Naive thymus-derived CD4-positive, alpha-beta T cell (primary cell): ENCODE results near the gene SHISA7. TPM values are rescaled to one million over a fixed set of nuclear protein-coding genes. Genes with fewer than 3 reads are reported as not detected.

ENCODE experiments used
- ATAC-seq: fragments of 150-1000 bp; cut with Tn5 transposase; 2 replicates; pipeline ENCODE4 v1.10.0; 2021; ENCODE audit warnings: mild to moderate bottlenecking, moderate library complexity
- CTCF ChIA-PET: fragments of 350-600 bp; sonication (Branson Sonifier 250); formaldehyde crosslinking; loops from one replicate; lab custom pipeline; 2021; ENCODE audit warnings: antibody characterized with exemption; lab: Charles Lee
- POLR2A ChIA-PET: fragments of 350-600 bp; sonication (Branson Sonifier 250); formaldehyde crosslinking; loops from one replicate; lab custom pipeline; 2021; ENCODE audit warnings: antibody characterized with exemption, inconsistent platforms; lab: Charles Lee
- DNase-seq, 9 donors: peaks; one replicate each; pipeline versions ENCODE4 v3.0.0 to v3.0.0-alpha.2; 2020 to 2022; ENCODE audit warnings: mixed read lengths in 1 of 9
- H3K27ac ChIP-seq: one replicate; pipeline ENCODE4 v1.7.0; 2013; ENCODE audit warnings: mild to moderate bottlenecking, low read depth, low read length, moderate library complexity
- H3K27me3 ChIP-seq, 2 donors: one replicate each; pipeline ENCODE4 v1.7.0; 2013; ENCODE audit warnings: low read length in 2 of 2, mild to moderate bottlenecking in 2 of 2, moderate library complexity in 2 of 2; ENCODE audit not compliant: control insufficient read depth in 2 of 2, insufficient read depth in 2 of 2
- H3K36me3 ChIP-seq, 3 experiments: 1 replicate in 2 of 3; 2 replicates in 1 of 3; pipeline ENCODE4 v1.7.0; 2013; ENCODE audit warnings: low read length in 3 of 3, mild to moderate bottlenecking in 3 of 3, moderate library complexity in 1 of 3; ENCODE audit not compliant: insufficient read depth in 3 of 3, control insufficient read depth in 2 of 3
- H3K4me1 ChIP-seq, 2 donors: one replicate each; pipeline ENCODE4 v1.7.0; 2013; ENCODE audit warnings: low read length in 2 of 2, mild to moderate bottlenecking in 2 of 2, moderate library complexity in 1 of 2; ENCODE audit not compliant: control insufficient read depth in 2 of 2, insufficient read depth in 2 of 2
- H3K4me3 ChIP-seq: 2 replicates; pipeline ENCODE4 v1.7.0; 2013; ENCODE audit warnings: mild to moderate bottlenecking, low read length
- H3K9me3 ChIP-seq, 3 experiments: 1 replicate in 2 of 3; 2 replicates in 1 of 3; pipeline ENCODE4 v1.7.0; 2013; ENCODE audit warnings: low read length in 3 of 3; ENCODE audit not compliant: control insufficient read depth in 2 of 3
- H3K27ac Mint-ChIP-seq, 9 donors: one replicate each; pipeline ENCODE4 v1.8.0; 2020 to 2022; ENCODE audit warnings: mixed read lengths in 9 of 9, mild to moderate bottlenecking in 8 of 9, moderate library complexity in 5 of 9, inconsistent platforms in 2 of 9
- H3K27me3 Mint-ChIP-seq, 5 donors: one replicate each; pipeline ENCODE4 v1.8.0; 2021 to 2022; ENCODE audit warnings: mixed read lengths in 5 of 5, mild to moderate bottlenecking in 1 of 5
- H3K36me3 Mint-ChIP-seq, 5 donors: one replicate each; pipeline ENCODE4 v1.8.0; 2020 to 2022; ENCODE audit warnings: mixed read lengths in 5 of 5, mild to moderate bottlenecking in 3 of 5, inconsistent platforms in 1 of 5
- H3K4me1 Mint-ChIP-seq, 7 donors: one replicate each; pipeline ENCODE4 v1.8.0; 2020 to 2022; ENCODE audit warnings: mixed read lengths in 7 of 7, mild to moderate bottlenecking in 3 of 7, inconsistent platforms in 1 of 7
- H3K4me3 Mint-ChIP-seq, 10 donors: one replicate each; pipeline ENCODE4 v1.8.0; 2020 to 2022; ENCODE audit warnings: mild to moderate bottlenecking in 10 of 10, mixed read lengths in 10 of 10, moderate library complexity in 6 of 10, inconsistent platforms in 2 of 10
- H3K9me3 Mint-ChIP-seq, 11 donors: one replicate each; pipeline ENCODE4 v1.8.0; 2020 to 2022; ENCODE audit warnings: mixed read lengths in 11 of 11, mild to moderate bottlenecking in 4 of 11, inconsistent platforms in 1 of 11, moderate library complexity in 1 of 11
- intact Hi-C, 2 donors: fragments of 100-400 bp; cut with micrococcal nuclease; formaldehyde crosslinking; loops; one replicate each; pipeline ENCODE4 v1.15.1; 2023
- polyA plus RNA-seq, 2 donors: library from polyadenylated mRNA; unstranded; fragments of 300-500 nt; fragmentation: Illumina TruSeq; gene quantifications; one replicate each; pipeline ENCODE4 v1.2.3, GENCODE V29; 2021
- total RNA-seq, 6 experiments: library from RNA in 5 of 6; stranded (reverse) in 5 of 6; gene quantifications; 1 replicate in 5 of 6; 2 replicates in 1 of 6; pipeline ENCODE4 v1.2.3 and lab custom pipeline; 2021 to 2026

SHISA7 gene
- total and polyA plus RNA-seq, 7 experiments from 2014 or later = not detected

DNA sequence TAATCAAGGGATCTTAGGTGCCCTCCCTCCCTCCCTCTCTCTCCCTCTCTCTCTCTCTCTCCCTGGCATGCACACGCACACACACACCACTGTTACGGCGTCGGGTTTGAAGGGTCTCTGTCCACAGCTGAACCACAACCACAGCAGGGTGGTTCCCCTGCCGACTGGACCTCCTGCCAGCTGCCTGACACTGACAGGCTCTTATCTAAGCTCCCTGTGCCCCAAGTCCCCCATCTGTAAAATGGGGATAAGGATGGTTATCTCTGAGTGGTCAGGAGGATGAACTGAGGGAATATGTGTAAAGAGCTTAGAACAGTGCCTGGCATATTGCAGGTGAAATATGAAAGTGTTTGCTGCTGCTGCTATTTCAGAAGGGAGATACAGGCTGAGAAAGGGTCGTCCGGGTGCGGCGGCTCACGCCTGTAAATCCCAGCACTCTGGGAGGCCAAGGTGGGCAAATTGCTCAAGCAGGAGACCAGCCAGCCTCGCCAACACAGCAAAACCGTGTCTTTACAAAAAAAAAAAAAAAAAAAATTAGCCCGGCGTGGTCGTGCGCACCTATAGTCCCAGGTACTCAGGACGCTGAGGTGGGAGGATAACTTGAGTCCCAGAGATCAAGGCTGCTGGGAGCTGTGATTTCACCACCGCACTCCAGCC, 852 bp upstream of the SHISA7 start:
- Mint-ChIP-seq H3K4me1 (peaks cover 11 to 35% (median 26%) of the 10 kb centered on the region in 7 donors), H3K27ac (peak overlapping the region in 1 of 9 donors; percentile 89), H3K36me3 (peaks cover 0 to 17% (median 0%) of the 10 kb centered on the region in 5 donors), H3K27me3 (peaks cover 47 to 64% (median 55%) of the 10 kb centered on the region in 5 donors), H3K4me3 (peak overlapping the region in 7 of 10 donors; percentile 1 to 80 (median 58)), H3K9me3 (peaks cover 0 to 6% (median 1%) of the 10 kb centered on the region in 11 donors)
- H3K4me3 ChIP-seq = no peak overlapping the region
- ATAC-seq = no peak
- H3K9me3 ChIP-seq = no peaks in the 10 kb centered on the region
- no peak for DNase-seq
- no peak overlapping the region for H3K27ac ChIP-seq
- intact Hi-C loops = loop anchor here in 1 of 2 donors (10.0 kb wide), 1 partner anchor 279 kb away; the partner anchor contains the start of gene DNAAF3
- POLR2A ChIA-PET = no interaction called here
- H3K4me1 ChIP-seq = peaks cover 7 to 23% of the 10 kb centered on the region in 2 donors
- peaks cover 14 to 27% of the 10 kb centered on the region in 2 donors for H3K27me3 ChIP-seq
- CTCF ChIA-PET = no interaction called here
- no peaks in the 10 kb centered on the region for H3K36me3 ChIP-seq

GRCh38 chr19:55442372-55442961, 633 bp downstream of the SHISA7 start:
- intact Hi-C loops = loop anchor here in 1 of 2 donors (10.0 kb wide), 1 partner anchor 278 kb away; the partner anchor contains the start of gene DNAAF3
- POLR2A ChIA-PET = interaction anchor here (0.7 to 1.2 kb wide), 2 partner anchors 59 to 221 kb away, joined by 3 read pairs; partner anchors contain the start of gene TMEM238

GRCh38 chr19:55441692-55442321, 1.3 kb downstream of the SHISA7 start:
- H3K9me3 ChIP-seq = no peaks in the 10 kb centered on the region
- intact Hi-C loops = loop anchor here in 1 of 2 donors (10.0 kb wide), 1 partner anchor 277 kb away; the partner anchor contains the start of gene DNAAF3
- Mint-ChIP-seq H3K36me3 (peaks cover 0 to 19% (median 0%) of the 10 kb centered on the region in 5 donors), H3K27ac (no peak overlapping the region), H3K4me1 (peaks cover 11 to 35% (median 27%) of the 10 kb centered on the region in 7 donors), H3K9me3 (peaks cover 0 to 8% (median 1%) of the 10 kb centered on the region in 11 donors), H3K27me3 (peaks cover 58 to 75% (median 68%) of the 10 kb centered on the region in 5 donors), H3K4me3 (peak overlapping the region; percentile 7 to 83 (median 60))
- ATAC-seq (no peak), DNase-seq (no peak)
- no peak overlapping the region for H3K4me3 ChIP-seq
- CTCF ChIA-PET = no interaction called here
- H3K4me1 ChIP-seq = peaks cover 7 to 23% of the 10 kb centered on the region in 2 donors
- POLR2A ChIA-PET = interaction anchor here (1.1 to 1.2 kb wide), 2 partner anchors 10 to 58 kb away, joined by 3 read pairs; partner anchors contain the start of gene TMEM238
- H3K27me3 ChIP-seq = peaks cover 15 to 33% of the 10 kb centered on the region in 2 donors
- no peak overlapping the region for H3K27ac ChIP-seq
- H3K36me3 ChIP-seq = no peaks in the 10 kb centered on the region

More at GRCh38 chr19:55442372-55442961, 633 bp downstream of the SHISA7 start:
- Histone ChIP-seq H3K27ac (no peak overlapping the region), H3K36me3 (no peaks in the 10 kb centered on the region), H3K4me3 (no peak overlapping the region), H3K9me3 (no peaks in the 10 kb centered on the region), H3K27me3 (peaks cover 15 to 33% of the 10 kb centered on the region in 2 donors), H3K4me1 (peaks cover 7 to 23% of the 10 kb centered on the region in 2 donors)
- CTCF ChIA-PET = no interaction called here
- H3K27ac Mint-ChIP-seq = no peak overlapping the region
- peak overlapping the region in 7 of 10 donors; percentile 39 to 83 (median 58) for H3K4me3 Mint-ChIP-seq
- peaks cover 11 to 35% (median 26%) of the 10 kb centered on the region in 7 donors for H3K4me1 Mint-ChIP-seq
- DNase-seq (peak in 1 of 9 donors; percentile 18), ATAC-seq (peak; percentile 67)
- H3K27me3 Mint-ChIP-seq = peaks cover 51 to 68% (median 61%) of the 10 kb centered on the region in 5 donors
- H3K9me3 Mint-ChIP-seq = peaks cover 0 to 6% (median 1%) of the 10 kb centered on the region in 11 donors
- H3K36me3 Mint-ChIP-seq = peaks cover 0 to 19% (median 0%) of the 10 kb centered on the region in 5 donors

- peak overlapping the region in 2 of 9 donors; percentile 30 to 65 for H3K27ac Mint-ChIP-seq
- ChIA-PET CTCF (no interaction called here), POLR2A (interaction anchor here (1.1 to 1.2 kb wide), 2 partner anchors 10 to 57 kb away, joined by 3 read pairs; partner anchors contain the start of gene TMEM238)
- Histone ChIP-seq H3K27me3 (peaks cover 15 to 33% of the 10 kb centered on the region in 2 donors), H3K27ac (no peak overlapping the region), H3K36me3 (no peaks in the 10 kb centered on the region), H3K4me1 (peaks cover 7 to 23% of the 10 kb centered on the region in 2 donors), H3K9me3 (no peaks in the 10 kb centered on the region), H3K4me3 (no peak overlapping the region)
- H3K27me3 Mint-ChIP-seq = peaks cover 62 to 79% (median 72%) of the 10 kb centered on the region in 5 donors
- H3K4me3 Mint-ChIP-seq = peak overlapping the region; percentile 7 to 83 (median 60)
- H3K4me1 Mint-ChIP-seq = peaks cover 11 to 35% (median 30%) of the 10 kb centered on the region in 7 donors
- ATAC-seq (no peak), DNase-seq (no peak)
- H3K36me3 Mint-ChIP-seq = peaks cover 0 to 19% (median 0%) of the 10 kb centered on the region in 5 donors
- intact Hi-C loops = loop anchor here in 1 of 2 donors (10.0 kb wide), 1 partner anchor 277 kb away; the partner anchor contains the start of gene DNAAF3
- peaks cover 0 to 8% (median 1%) of the 10 kb centered on the region in 11 donors for H3K9me3 Mint-ChIP-seq
These were observed 1.8 kb downstream of the SHISA7 start for GRCh38 chr19:55441319-55441691.

DNA sequence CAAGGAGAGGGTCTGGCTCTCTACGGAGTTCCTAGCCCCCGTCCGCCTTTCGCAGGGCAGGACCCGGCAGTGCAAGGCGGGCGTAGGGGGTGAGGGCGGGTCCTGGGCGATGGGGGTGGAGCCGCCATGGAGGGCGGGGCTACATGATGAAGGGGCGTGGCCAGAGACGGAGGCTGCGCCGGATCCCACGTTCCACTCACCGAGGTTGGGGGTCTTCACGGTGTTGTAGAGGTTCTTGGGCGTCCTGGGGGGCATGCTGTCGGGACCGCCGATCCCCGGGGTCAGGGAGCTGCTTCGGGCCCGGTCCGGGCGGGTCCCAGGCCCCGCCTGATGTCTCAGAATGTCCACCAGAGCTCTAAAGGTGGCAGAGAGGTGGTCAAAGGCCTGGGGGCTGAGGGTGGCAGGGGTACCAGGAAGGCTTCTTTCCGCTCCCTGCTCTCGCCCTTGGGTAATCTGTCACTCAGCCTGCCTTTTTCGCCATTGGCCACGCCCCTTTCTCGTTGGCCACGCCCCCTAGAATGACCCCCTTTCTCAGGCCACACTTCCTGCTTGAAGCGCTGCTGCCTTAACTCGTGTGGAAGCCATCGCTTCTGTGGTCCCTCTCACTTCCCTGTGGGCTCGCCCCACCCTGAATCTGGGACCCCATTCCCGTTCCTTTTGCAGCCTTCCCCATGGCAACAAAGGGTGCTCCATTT, 2.5 kb downstream of the SHISA7 start:
- ATAC-seq = no peak
- Histone ChIP-seq H3K4me1 (peaks cover 7 to 23% of the 10 kb centered on the region in 2 donors), H3K27me3 (peaks cover 15 to 33% of the 10 kb centered on the region in 2 donors), H3K9me3 (no peaks in the 10 kb centered on the region), H3K4me3 (no peak overlapping the region), H3K27ac (no peak overlapping the region), H3K36me3 (no peaks in the 10 kb centered on the region)
- Mint-ChIP-seq H3K9me3 (peaks cover 0 to 8% (median 1%) of the 10 kb centered on the region in 11 donors), H3K27ac (peak overlapping the region in 2 of 9 donors; percentile 30 to 65), H3K27me3 (peaks cover 57 to 75% (median 67%) of the 10 kb centered on the region in 5 donors), H3K4me1 (peaks cover 11 to 35% (median 30%) of the 10 kb centered on the region in 7 donors), H3K4me3 (peak overlapping the region; percentile 18 to 83 (median 58)), H3K36me3 (peaks cover 0 to 19% (median 0%) of the 10 kb centered on the region in 5 donors)
- DNase-seq = no peak
- ChIA-PET POLR2A (interaction anchor here (1.1 kb wide), 1 partner anchor 11 kb away, joined by 3 read pairs; no protein-coding TSS in a partner anchor), CTCF (no interaction called here)
- intact Hi-C loops = loop anchor here in 1 of 2 donors (10.0 kb wide), 1 partner anchor 276 kb away; the partner anchor contains the start of gene DNAAF3
